Prostate gland (tissue), 2 donors: ENCODE data around the gene SCGB3A2. TPM values are rescaled to one million over a fixed set of nuclear protein-coding genes. Genes with fewer than 3 reads are reported as not detected.

Source experiments
- DNase-seq: peaks from one replicate; pipeline ENCODE4 v3.0.0-alpha.2; 2019; ENCODE audit warnings: low spot score
- H3K27ac ChIP-seq, 2 donors: fragments of 200-600 bp; sonication (generic); 2 replicates each; pipeline ENCODE4 v1.5.1; 2017 to 2019
- H3K27me3 ChIP-seq: fragments of 200-600 bp; sonication (generic); replicated peaks from 2 replicates; pipeline ENCODE4 v1.5.1; 2019; ENCODE audit not compliant: insufficient read depth
- H3K36me3 ChIP-seq, 2 donors: fragments of 200-600 bp; sonication (generic); 1 replicate in 1 of 2; 2 replicates in 1 of 2; pipeline versions ENCODE4 v1.5.1 to v1.8.1; 2017 to 2019
- H3K4me1 ChIP-seq: fragments of 200-600 bp; sonication (generic); replicated peaks from 2 replicates; pipeline ENCODE4 v1.5.1; 2019
- H3K4me3 ChIP-seq, 2 donors: fragments of 200-600 bp; sonication (generic); 2 replicates each; pipeline ENCODE4 v1.5.1; 2017 to 2019
- H3K9me3 ChIP-seq: fragments of 200-600 bp; sonication (generic); 2 replicates; pipeline ENCODE4 v1.5.1; 2017
- POLR2A ChIP-seq: fragments of 450-650 bp; IDR thresholded peaks from one replicate; pipeline ENCODE4 v1.6.1; 2016; ENCODE audit warnings: antibody characterized with exemption, mild to moderate bottlenecking
- POLR2AphosphoS5 ChIP-seq: sonication (generic); formaldehyde crosslinking; IDR thresholded peaks from one replicate; pipeline ENCODE4 v1.6.1; 2017; ENCODE audit warnings: antibody characterized with exemption
- WGBS: methylation state at CpG from one replicate; pipeline ENCODE4 v1.1.5; 2018; 5-methylcytosine and 5-hydroxymethylcytosine counted together
- intact Hi-C: fragments of 100-400 bp; cut with DNase I; formaldehyde crosslinking; loops from one replicate; pipeline ENCODE4 v1.14.2; 2022
- total RNA-seq, 2 donors: library from RNA; depleted of rRNA; stranded (reverse); fragments of >200 nt; gene quantifications; one replicate each; pipeline ENCODE4 v1.1.0, GENCODE V29; 2016
- TF ChIP-seq, protein P1 (sequence below), 4 experiments: fragments of 200-600 bp in 2 of 4; fragments of 450-650 bp in 2 of 4; sonication (generic) in 2 of 4; IDR thresholded peaks; 1 replicate in 3 of 4; 2 replicates in 1 of 4; pipeline ENCODE4 v1.5.1; 2016 to 2019; ENCODE audit warnings: antibody characterized with exemption in 4 of 4, mild to moderate bottlenecking in 2 of 4, moderate library complexity in 2 of 4

Gene SCGB3A2
- total RNA-seq, 2 donors from 2014 or later = not detected

GRCh38 chr5:147836439-147836838 lies 42.1 kb upstream of the SCGB3A2 start:
- DNase-seq = no peak
- intact Hi-C loops = no loop called here

DNA sequence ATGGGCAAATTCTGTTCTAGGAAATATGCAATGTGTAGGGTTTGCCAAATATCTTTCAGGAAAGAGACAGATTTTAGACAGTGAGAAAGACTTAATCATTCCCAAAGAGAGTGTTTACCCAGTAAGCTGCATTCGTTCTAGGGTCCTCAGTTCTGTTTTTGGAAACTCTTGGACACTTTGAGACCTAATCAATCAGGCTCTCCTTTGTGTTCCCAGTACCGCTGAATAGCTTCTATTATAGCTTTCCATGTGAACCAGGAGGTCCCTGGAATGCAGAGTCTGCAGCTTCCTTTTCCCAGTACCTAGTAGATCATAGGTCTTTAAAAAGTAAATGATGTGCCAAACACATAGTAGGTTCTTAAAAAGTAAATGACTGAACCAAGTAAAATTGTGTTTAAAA lies 35.6 kb upstream of the SCGB3A2 start:
- no peak overlapping the region for H3K27ac ChIP-seq
- H3K27me3 ChIP-seq = no peaks in the 10 kb centered on the region
- DNase-seq = no peak
- H3K36me3 ChIP-seq = no peaks in the 10 kb centered on the region
- intact Hi-C loops = no loop called here
- H3K4me3 ChIP-seq = no peak overlapping the region
- H3K4me1 ChIP-seq = no peaks in the 10 kb centered on the region
- TF ChIP-seq POLR2A (no peak), POLR2AphosphoS5 (no peak)
- TF ChIP-seq, protein P1, sequence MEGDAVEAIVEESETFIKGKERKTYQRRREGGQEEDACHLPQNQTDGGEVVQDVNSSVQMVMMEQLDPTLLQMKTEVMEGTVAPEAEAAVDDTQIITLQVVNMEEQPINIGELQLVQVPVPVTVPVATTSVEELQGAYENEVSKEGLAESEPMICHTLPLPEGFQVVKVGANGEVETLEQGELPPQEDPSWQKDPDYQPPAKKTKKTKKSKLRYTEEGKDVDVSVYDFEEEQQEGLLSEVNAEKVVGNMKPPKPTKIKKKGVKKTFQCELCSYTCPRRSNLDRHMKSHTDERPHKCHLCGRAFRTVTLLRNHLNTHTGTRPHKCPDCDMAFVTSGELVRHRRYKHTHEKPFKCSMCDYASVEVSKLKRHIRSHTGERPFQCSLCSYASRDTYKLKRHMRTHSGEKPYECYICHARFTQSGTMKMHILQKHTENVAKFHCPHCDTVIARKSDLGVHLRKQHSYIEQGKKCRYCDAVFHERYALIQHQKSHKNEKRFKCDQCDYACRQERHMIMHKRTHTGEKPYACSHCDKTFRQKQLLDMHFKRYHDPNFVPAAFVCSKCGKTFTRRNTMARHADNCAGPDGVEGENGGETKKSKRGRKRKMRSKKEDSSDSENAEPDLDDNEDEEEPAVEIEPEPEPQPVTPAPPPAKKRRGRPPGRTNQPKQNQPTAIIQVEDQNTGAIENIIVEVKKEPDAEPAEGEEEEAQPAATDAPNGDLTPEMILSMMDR (IDR thresholded peaks at IDR 0.05) = no peak
- WGBS = 57% methylated on average over 2 of the region's 2 CpGs
- no peaks in the 10 kb centered on the region for H3K9me3 ChIP-seq

More at GRCh38 chr5:147836439-147836838, 42.1 kb upstream of the SCGB3A2 start:
- 92% methylated on average over 3 of the region's 3 CpGs for WGBS
- TF ChIP-seq POLR2A (no peak), POLR2AphosphoS5 (no peak)
- TF ChIP-seq, protein P1 (IDR thresholded peaks at IDR 0.05) = no peak
- Histone ChIP-seq H3K27ac (no peak overlapping the region), H3K36me3 (no peaks in the 10 kb centered on the region), H3K4me3 (no peak overlapping the region), H3K27me3 (no peaks in the 10 kb centered on the region), H3K9me3 (no peaks in the 10 kb centered on the region), H3K4me1 (no peaks in the 10 kb centered on the region)

- H3K4me1 ChIP-seq = no peaks in the 10 kb centered on the region
- H3K27me3 ChIP-seq = no peaks in the 10 kb centered on the region
- H3K4me3 ChIP-seq = no peak overlapping the region
- no peak for DNase-seq
- intact Hi-C loops = no loop called here
- 71% methylated on average over 3 of the region's 3 CpGs for WGBS
- H3K27ac ChIP-seq = no peak overlapping the region
- H3K9me3 ChIP-seq = no peaks in the 10 kb centered on the region
- TF ChIP-seq POLR2A (no peak), POLR2AphosphoS5 (no peak)
- TF ChIP-seq, protein P1 (IDR thresholded peaks at IDR 0.05) = no peak
- H3K36me3 ChIP-seq = no peaks in the 10 kb centered on the region
Measured at GRCh38 chr5:147844846-147845245, 33.7 kb upstream of the SCGB3A2 start.

DNA sequence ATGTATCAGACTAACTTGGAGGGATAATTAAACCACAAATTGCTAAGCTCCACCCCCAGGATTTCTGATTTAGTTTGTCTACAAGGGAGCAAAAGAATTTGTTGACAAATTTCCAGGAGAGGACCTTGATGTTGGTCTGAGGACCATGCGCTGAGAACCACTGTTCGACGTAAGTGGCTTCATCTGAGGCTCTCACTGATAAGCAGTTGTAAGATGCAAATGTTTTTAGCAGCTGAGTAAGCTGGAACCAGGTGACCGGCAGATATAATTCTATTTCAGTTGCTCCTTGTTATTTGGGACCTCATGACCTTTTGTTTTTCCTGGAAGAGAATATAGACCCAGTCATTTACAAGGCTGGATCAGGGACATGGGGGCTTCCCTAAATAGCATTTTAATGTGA lies 32.9 kb upstream of the SCGB3A2 start:
- 95% methylated on average over 4 of the region's 4 CpGs for WGBS
- intact Hi-C loops = no loop called here
- H3K27ac ChIP-seq = no peak overlapping the region
- H3K9me3 ChIP-seq = no peaks in the 10 kb centered on the region
- no peak for DNase-seq
- H3K27me3 ChIP-seq = no peaks in the 10 kb centered on the region
- H3K4me1 ChIP-seq = no peaks in the 10 kb centered on the region
- TF ChIP-seq POLR2A = no peak
- no peak for TF ChIP-seq POLR2AphosphoS5
- TF ChIP-seq, protein P1 (IDR thresholded peaks at IDR 0.05) = no peak
- H3K4me3 ChIP-seq = no peak overlapping the region
- H3K36me3 ChIP-seq = no peaks in the 10 kb centered on the region

GRCh38 chr5:147849226-147849625 lies 29.3 kb upstream of the SCGB3A2 start:
- DNase-seq = no peak
- intact Hi-C loops = no loop called here
- no peak overlapping the region for H3K27ac ChIP-seq
- no peak overlapping the region for H3K4me3 ChIP-seq
- H3K36me3 ChIP-seq = no peaks in the 10 kb centered on the region
- whole genome bisulfite sequencing = 74% methylated on average over 2 of the region's 2 CpGs
- TF ChIP-seq POLR2A = no peak
- no peak for TF ChIP-seq POLR2AphosphoS5
- TF ChIP-seq, protein P1 (IDR thresholded peaks at IDR 0.05) = no peak
- no peaks in the 10 kb centered on the region for H3K4me1 ChIP-seq
- H3K9me3 ChIP-seq = no peaks in the 10 kb centered on the region
- H3K27me3 ChIP-seq = no peaks in the 10 kb centered on the region
